Measurements from ENCODE around the gene BEGAIN. TPM values are rescaled to one million over a fixed set of nuclear protein-coding genes. Genes with fewer than 3 reads are reported as not detected.

BEGAIN gene
- total RNA-seq, 1 donor from 2014 or later: 8.6 TPM

DNA sequence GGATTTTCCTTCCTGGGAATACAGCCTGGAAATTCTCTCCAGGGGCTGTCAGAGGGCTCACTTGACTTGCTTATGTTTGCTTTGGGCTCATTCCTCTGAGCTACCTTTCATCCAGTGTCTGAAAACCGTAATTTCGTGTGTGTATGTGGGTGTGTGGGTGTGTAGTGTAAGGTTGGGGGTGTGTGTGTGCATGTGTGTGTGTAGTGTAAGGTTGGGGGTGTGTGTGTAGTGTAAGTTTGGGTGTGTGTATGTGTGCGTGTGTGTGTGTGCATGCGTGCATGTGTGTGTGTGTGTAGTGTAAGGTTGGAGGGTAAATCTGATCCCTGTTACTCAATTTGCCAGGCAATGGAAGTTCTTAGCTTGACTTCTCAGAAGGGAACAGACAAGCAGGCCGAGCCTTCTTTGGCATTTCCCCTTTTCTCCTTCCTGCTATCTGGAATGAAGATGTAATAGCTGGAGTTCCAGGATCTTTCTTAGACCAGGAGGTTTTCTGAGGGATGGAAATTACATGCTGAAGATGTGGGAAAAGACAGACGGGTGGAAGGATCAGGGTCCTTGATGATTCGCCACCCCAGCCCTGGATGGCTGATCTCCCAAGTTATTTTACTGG, 15.5 kb upstream of the BEGAIN start:
- DNase-seq (ENCODE audit: low spot score in 2 of 2): no peak
- no peak for FAIRE-seq

DNA sequence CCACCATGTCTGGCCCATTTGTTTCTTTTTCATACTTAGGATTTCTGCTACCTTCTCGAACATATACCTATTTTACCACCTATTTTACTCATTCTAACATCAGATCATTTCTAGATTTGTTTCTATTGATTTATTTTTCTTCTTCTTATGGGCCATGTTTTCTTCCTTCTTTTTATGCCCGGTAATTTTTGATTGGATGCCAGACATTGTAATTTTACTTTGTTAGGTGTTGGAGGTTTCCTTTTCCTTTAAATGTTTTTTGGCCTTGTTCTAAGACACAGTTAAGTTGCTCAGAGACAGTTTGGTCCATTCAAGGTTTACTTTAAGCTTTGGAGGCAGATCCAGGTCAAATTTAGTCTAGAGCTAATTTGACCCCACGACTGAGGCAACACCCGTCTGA, 14.7 kb upstream of the BEGAIN start:
- no peak for DNase-seq (ENCODE audit: low spot score in 2 of 2)
- FAIRE-seq: no peak

DNA sequence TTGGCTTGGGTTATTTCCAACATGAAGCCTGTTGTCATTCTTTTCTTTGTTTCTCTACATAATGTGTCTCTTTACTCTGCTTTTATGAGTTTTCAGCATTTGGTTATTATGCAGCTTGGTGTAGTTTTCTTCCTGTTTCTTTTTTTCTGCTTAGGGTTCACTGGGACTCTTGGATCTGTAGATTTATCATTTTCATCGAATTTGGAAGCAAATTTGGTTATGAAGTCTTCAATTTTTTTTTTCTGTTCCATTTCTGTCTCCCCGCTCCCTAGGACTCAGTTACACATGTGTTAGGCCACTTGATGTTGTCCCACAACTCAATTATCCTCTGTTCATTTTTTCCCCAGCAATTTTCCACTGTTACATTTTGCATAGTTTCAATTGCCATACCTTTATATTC, 13.8 kb upstream of the BEGAIN start:
- FAIRE-seq: no peak
- DNase-seq (ENCODE audit: low spot score in 2 of 2): no peak

DNA sequence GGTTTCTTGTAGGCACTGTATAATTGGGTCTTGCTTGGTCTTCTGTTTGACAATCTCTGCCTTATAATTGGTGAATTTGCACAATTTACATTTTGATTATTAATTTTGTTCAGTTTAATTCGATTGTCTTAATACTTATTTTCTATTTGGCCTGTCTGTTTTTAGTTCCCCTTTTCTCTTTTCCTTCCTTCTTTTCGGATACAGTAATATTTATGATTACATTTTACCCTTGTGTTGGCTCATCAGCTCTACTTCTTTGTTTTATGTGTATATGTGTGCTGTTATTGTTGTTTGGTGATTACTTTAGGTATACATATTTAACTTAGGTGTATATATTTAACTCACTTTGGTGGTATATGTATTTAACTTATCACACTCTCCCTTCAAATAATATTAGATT, 12.8 kb upstream of the BEGAIN start:
- no peak for FAIRE-seq
- DNase-seq (ENCODE audit: low spot score in 2 of 2): no peak

DNA sequence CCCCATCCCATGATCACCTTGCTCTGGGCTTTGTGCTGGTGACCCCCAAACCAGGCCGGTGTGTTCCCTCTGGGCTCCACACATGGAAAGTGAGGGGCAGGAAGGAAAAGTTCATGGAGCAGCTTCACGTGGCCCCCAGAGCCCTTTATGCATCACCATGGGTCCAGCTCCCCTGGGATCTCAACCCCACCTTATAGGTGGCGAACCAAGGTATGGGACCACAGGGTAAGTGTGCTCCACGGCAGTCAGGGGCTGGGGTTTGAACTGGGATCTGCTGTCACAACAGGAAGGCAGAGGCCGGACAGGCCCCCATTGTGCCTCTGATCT, 7.4 kb upstream of the BEGAIN start:
- no peak for DNase-seq (ENCODE audit: low spot score in 2 of 2)
- FAIRE-seq: no peak

DNA sequence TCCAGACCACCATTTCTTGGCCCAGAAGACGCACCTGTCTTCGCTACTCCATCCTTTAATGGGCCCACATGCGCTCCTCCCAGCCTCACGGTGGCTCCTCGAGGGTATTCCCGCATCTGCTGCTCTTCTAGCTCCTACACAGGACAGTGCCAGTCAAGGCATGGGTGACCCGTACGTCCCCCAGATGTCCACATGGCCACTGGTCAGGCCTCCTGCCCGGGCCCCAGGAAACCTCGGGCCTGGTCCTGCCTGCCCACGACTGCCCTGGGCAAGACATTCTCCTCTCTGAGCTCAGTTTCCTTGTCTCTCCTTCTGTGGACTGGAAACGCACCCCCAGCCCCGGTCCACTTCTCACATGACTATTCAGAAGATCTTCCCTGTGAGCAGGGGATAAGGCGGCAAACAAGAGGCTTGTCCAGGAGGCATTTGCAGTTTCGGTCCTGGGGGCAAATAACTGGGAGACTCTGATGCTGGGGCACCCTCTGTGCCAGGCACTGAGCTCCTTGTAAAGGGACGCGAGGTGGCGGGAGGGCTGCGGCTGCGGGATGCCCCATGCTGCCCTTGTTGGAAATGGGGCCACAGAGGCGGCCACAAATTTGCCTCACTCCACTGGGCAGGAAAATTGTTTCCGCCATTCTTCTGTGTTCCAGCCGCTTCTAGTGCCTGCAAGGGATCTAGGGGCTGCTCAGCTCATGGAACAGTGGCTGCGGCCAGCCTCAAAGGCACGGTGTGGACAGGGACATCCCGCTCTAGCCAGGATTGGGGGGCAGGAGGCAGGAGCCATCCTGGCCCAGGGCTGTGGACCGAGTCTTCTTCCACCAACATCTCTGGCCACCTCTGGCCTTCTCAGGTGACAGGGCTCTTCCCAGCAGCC, 6.8 kb upstream of the BEGAIN start:
- DNase-seq (ENCODE audit: low spot score in 2 of 2) (no peak), FAIRE-seq (no peak)

DNA sequence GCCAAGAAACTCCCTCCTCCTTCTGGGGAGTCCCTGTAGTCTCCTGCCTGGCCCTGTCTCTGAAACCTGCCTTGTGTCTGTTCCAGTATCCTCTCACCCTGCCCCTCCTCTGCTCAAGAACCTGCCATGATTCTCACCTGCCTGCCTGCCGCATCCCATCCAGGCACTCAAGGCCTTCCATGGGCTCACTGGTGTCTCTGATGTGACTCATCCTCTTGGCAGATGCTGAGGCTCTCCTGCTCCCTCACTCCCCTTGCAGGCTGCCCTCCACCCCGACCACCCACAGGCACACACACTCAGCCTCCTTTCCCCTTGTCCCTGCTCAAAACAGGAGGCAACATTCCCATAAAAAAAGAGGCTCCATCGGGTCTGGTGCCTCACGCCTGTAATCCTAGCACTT, 5.8 kb upstream of the BEGAIN start:
- DNase-seq (ENCODE audit: low spot score in 2 of 2): no peak
- no peak for FAIRE-seq

DNA sequence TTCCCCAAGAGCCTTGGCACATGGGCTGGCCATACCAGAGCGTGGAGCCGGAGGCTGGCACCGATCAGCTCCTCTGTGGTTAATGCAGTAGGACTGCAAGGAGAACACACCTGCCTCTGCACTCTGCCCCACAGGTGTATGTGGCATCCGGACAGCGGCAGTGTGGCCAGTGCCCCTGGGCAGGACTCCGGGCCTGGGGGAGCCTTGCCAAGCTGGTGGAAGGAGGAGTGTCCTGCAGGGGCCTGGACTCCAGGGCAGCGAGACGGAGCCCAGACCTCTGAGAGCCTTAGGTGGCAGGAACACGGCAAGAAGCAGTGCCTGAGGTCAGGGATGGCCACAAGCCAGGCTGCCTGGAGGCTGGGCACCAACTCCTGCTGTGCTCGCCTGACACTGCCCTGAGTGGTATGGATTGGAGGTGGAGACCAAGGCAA, 5.3 kb upstream of the BEGAIN start:
- FAIRE-seq (no peak), DNase-seq (ENCODE audit: low spot score in 2 of 2) (no peak)

DNA sequence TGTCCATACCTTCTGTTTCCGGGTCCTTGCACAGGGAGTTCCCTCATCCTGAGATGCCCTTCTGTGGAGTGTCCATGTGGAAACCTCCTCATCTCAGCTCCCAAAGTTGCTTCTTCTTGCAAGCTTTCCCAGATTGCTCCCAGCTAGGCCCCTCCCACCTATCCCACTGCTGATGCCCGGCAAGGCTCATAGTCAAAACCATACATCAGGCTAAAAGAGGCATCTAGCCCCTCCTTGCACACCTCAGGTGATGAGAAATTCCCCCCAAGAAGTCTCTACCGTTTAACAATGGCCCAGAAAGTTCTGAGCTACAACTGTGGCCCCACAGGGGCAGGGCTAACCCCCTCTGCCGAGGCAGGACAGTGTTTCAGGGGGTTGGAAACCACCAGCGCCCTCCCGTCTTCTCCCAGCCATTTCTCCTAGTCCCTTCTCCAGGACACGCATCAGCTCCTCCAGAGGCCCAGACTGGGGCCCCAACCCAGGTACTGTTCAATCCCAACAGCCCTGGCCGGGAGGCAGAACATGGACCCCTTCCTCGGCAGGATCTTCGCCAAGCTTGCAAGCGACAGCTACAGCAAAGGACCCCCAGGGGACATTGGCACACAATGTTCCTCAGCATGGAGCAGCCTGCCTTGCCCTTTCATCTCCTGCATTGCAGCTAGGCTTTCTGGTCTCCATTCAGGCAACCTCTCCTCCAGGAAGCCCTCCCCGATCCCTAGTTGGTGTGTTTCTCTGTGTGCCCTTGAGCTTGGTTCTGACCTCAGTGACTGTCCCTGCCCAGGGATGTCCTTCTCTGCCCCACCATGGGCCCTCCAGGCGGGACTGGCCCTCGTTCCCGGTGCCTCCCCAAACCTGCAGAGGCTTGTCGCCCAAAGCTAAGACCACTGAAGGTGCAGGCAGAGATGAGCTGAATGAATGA, 4.5 kb upstream of the BEGAIN start:
- FAIRE-seq: no peak

DNA sequence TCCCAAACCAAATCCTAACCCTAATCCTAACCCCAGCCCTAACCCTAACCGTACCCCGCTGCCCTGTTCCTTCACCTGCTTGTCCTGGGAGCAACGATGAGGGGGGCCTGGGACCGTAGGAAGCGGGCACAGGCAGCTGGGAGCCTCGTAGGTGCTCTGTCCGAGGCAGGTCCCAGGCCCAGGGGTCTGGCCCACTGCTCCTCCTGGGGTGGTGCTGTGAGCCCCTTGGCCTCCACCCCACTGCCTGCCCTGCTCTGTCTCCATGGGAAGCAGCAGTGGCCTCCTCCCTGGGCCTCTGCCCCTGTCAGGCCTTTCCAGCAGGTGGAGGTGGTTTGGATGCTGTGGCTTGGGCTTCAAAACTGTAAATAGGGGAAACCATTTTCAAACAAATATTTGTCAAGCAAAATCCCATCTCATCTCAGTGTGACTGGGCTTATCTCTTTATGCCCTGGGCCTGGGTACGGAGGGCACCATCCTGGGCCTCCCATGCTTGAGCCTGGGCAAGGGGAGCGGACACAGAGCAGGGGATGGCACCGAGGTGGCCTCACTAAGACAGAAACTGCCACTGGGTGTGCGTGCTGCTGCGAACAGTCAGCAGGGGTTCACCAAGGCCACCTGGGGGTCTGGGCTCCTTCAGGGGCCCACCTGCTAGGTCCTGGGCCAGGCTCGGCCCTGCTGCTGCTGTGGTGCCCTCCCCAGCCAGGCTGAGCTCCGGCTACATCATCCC, 3.7 kb upstream of the BEGAIN start:
- DNase-seq (ENCODE audit: low spot score in 2 of 2) (no peak), FAIRE-seq (no peak)

More for the DNA sequence above, 4.5 kb upstream of the BEGAIN start:
- no peak for DNase-seq (ENCODE audit: low spot score in 2 of 2)

DNA sequence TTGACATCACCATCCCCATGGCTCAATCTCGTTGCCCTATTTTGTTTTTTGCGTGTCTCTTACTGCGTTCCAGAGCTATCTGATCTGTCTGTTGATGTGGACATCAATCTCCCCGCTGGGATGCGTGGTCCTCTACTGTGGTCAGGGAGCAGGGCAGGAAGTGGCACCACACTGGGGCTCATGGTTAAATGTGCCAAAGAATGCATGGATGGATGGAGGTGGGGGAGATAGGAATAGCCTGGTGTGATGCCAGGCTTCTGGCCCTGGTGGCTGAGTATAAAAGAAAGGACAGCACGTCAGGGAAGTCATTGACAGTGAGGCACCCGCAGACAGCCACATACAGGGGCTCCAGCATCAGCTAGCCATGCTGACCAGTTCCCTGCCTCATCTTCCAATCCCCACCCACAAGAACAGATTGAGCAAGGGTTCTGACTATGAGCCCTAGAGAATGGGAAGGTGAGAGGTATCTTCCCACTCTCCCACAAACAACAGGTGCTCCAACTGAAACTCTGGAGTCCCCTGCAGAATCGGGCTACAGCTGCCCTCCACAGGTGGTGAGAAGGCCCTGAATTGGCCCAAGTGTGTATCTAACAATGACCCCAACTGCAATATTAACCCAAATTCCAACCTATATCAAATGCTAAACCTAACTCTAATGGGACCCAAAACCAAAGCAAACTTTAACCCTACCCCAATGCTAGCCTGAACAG, 2.7 kb upstream of the BEGAIN start:
- DNase-seq (ENCODE audit: low spot score in 2 of 2): no peak
- FAIRE-seq: no peak

DNA sequence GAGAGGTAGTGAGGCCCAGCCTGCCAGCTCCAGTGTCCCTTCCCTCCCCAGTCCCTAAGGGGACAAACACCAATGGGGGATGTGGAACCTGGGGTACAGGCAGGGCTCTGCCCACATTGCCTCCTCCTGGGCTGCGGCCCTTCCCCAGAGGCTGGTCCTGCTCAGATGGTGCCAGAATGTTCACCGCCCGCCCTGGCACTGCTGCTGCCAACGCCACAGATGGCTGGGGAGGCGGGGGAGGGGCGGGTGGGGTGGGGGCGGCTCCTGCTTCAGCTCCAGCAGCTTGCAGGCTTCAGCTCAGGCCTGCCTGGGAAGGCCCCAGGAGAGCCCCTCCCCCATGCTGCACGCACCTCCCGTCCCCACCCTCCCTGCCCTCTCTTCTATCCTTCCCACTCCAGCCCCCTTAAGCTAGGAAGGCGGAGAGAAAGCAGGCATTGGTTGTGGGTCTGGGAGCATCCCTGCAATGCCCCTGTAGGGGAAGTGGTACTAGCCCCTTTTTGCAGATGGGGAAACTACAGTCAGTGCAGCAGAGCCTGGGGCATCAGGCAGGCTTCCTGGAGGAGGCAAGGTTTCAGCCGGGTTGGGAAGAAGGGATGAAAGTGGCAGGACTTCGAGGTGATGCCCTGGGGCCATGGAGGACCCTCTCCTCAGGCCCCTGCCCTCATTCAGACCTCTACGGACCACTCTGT, 2.0 kb upstream of the BEGAIN start:
- FAIRE-seq: no peak
- DNase-seq (ENCODE audit: low spot score in 2 of 2): no peak

DNA sequence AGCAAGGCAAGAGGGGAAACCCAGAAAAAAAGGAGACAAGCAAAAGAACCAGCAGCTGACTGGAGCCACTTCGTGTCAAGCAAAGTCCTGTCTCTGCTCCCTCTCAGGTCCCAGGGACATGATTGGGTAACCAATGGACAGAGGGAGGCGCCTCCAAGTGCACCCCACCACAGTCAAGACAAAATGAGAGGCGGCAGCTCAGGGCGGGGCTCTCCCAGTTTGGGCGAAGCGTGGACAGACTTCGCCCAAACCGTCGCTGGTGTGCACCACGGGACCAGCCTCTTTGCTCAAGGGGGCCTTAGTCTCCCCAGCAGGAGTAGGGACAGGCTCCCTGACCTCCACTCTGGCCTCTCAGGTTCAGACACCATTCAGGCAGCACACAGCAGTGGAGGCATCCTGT, 1.5 kb upstream of the BEGAIN start:
- FAIRE-seq (no peak), DNase-seq (ENCODE audit: low spot score in 2 of 2) (no peak)

DNA sequence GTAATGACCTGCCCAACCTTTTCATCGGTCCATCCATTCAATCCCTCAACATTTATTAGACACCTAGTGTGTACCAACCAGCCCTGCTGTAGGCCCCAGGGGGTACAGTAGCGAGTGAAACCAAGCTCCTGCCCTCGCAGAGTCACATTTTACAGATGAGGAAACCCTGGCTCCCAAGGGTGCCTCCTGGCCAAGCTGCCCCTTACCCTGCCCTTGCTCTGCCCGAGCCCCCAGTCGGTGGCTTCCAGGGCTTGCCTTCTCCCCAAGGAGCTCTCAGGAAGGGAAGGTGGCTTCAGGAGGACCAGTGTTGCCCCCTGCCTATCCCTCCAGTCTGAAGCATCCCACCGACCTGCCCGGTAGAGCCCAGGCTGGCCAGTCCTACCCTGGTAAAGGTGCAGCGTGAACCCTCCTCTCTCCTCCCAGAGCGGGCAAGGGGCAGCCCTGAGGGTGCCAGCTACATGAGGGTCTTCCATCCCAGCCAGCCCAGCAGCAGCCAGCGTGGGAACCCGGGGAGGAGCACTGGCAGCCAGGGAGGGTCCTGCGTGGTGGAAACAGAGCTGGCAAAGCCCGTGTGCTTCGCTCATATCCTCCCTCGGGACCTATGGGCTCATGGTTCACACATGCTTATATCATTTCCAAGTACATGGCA, 670 bp upstream of the BEGAIN start:
- DNase-seq (ENCODE audit: low spot score in 2 of 2): no peak
- FAIRE-seq: no peak

DNA sequence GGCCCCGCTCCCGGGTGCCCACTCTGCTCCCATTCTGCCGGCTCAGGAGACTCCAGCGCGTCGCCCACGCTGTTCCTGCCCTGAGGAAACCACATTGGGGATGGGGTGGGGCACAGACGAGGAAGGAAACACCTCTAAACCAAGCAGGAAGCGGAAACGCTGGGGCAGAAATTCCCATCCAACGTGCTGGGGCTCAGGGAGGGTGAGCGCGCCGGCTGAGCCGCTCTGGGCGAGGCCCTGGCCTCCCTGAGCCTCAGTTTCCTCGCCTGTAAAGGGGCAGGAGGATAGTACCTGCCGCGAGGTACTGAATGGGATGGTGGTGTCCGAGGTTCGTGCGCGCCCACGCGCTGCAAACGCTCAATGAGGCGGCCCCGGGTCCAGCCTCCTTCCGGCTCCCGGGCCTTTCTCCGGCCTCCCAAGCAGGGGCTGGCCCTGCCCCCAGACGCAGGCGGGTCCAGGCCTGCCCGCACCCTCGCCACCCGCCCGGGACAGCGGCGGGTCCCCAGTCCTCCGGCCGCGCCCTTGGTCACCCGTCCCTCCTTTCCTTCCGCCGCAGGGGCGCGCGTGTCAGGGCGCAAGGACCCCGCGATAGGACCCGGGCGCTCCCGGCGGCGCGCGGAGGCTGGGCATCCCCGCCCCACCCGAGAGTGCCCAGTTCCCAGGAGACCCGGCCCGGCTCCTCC, 673 bp downstream of the BEGAIN start:
- DNase-seq (ENCODE audit: low spot score in 2 of 2): no peak

DNA sequence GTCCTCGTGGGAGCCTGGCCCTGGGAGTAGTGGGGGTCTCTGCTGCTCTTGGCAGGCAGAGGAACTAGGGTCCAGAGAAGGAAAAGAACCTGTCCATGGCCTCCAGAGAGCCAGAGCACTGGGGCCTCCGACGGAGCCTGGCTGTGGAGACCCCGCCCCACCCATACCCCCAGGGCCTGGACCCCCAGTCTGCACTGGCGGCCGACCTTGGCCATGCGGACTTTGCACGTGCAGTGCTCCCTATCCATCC, 1.1 kb downstream of the BEGAIN start:
- no peak for FAIRE-seq
- no peak for DNase-seq (ENCODE audit: low spot score in 2 of 2)

More for the DNA sequence above, 673 bp downstream of the BEGAIN start:
- no peak for FAIRE-seq

DNA sequence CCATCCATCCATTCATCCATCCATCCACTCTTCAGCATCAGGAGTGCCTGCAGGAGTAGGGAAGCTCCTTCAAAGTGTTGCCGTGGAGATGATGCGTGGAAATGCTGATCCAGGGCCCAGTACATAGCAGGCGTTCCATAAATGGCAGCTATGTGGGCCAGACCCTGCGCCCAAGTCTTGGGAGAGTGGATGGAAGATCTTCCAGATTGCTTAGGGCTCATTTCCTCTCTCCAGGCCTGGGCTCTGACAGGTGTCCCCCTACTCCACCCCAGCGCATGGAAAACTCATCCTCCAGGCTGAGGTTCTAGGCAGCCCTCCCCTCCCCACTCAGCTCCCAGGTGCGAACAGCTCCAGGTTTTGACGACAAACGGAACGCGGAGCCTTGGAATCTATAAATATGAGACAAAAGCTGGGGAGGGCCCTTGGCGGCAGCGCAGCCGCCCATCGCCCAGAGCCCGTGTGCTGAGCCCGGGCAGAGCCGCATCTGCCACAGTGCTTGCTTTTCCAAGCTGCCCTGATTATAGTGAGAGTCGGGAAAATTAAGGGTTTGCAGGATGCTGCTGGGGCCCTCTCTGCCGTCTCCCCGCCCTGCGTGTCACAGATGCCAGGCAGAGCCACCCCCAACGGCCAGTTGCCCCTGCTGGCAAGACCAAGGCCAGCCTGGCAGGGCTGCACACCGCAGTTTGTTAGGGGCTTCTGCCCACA, 1.6 kb downstream of the BEGAIN start:
- FAIRE-seq (no peak), DNase-seq (ENCODE audit: low spot score in 2 of 2) (no peak)

Measured in frontal cortex (tissue), 4 donors.